Stimulated activated memory B cell treated with anti-CD40 and anti-IgM and Interleukin-4, amounts not matched to agents 10 μg/mL and 1 μg/mL and 100 μg/mL, for 72 hours (primary cell): ENCODE results near the gene UBE2D4.
"Not testable (repeated sequence)": the region's sequence is repeated elsewhere in the genome, so short reads cannot be mapped to it uniquely, and the experiment has no call there.

Source experiments
- ATAC-seq: fragments of 150-1000 bp; cut with Tn5 transposase; 2 replicates; pipeline ENCODE4 v1.10.0; 2021
- H3K27ac Mint-ChIP-seq: one replicate; pipeline ENCODE4 v1.8.0; 2022; ENCODE audit warnings: mild to moderate bottlenecking, mixed read lengths
- H3K27me3 Mint-ChIP-seq: one replicate; pipeline ENCODE4 v1.8.0; 2022; ENCODE audit warnings: mixed read lengths
- H3K36me3 Mint-ChIP-seq: one replicate; pipeline ENCODE4 v1.8.0; 2022; ENCODE audit warnings: mixed read lengths
- H3K4me1 Mint-ChIP-seq: one replicate; pipeline ENCODE4 v1.8.0; 2022; ENCODE audit warnings: mixed read lengths
- H3K4me3 Mint-ChIP-seq: one replicate; pipeline ENCODE4 v1.8.0; 2022; ENCODE audit warnings: mild to moderate bottlenecking, moderate library complexity, mixed read lengths
- H3K9me3 Mint-ChIP-seq: one replicate; pipeline ENCODE4 v1.8.0; 2022; ENCODE audit warnings: mixed read lengths

Gene UBE2D4

DNA sequence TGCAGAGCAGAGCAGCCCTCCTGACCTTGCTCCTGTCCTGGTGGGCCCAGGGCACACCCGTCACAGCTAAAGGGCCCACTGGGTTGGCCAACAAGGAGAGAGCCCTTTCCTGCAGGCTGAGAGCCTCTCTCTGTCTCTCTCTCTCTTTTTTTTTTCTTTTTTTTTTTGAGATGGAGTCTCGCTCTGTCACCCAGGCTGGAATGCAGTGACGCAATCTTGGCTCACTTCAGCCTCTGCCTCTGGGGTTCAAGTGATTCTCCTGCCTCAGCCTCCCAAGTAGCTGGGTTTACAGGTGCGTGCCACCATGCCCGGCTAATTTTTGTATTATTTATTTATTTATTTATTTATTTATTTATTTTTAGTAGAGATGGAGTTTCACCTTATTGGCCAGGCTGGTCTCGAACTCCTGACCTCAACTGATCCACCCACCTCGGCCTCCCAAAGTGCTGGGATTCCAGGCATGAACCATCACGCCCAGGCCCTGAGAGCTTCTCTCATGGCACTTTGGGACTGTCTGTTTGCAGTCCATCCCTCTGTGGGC lies 47.9 kb downstream of the UBE2D4 start:
- not testable (repeated sequence) for H3K27me3 Mint-ChIP-seq, H3K4me1 Mint-ChIP-seq, H3K4me3 Mint-ChIP-seq, ATAC-seq, H3K27ac Mint-ChIP-seq, H3K9me3 Mint-ChIP-seq
- H3K36me3 Mint-ChIP-seq, result peaks cover 11% of the 10 kb centered on the region

DNA sequence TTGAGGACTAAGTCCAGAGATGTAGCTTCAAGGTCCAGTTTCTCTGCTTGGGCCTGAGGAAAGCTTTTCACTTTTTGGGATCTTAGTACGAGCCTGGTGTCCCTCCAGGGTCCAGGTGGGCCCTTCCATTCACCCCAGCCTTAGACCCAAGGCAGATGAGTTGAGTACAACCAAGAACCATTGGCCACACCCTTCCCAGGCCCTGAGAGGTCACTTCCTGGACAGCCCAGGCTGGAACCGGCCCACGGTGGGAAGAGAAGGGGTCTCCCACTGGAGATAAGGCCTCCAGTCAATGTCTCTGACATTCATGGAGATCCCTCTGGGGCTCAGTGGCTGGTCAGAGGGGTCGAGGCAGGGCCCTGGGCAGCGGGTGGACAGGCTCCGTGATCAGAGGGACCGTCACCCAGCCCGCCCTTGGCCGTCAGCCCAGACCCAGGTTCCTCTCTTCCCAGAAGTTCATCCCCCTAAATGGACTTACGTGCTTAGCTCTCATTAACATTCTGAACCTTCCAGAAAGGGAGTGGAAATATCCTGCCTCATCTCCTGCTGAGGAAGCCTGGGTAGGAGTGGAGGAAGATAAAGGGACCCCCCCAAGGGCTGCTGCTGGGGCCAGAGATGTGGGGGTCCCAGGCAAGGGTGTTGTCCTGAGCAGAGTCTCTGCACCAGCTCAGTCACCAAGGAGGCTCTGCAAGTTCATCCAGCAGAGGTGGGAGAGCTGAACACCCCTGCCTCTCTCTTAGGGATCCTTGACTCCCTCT lies 48.7 kb downstream of the UBE2D4 start:
- not testable (repeated sequence) for ATAC-seq

DNA sequence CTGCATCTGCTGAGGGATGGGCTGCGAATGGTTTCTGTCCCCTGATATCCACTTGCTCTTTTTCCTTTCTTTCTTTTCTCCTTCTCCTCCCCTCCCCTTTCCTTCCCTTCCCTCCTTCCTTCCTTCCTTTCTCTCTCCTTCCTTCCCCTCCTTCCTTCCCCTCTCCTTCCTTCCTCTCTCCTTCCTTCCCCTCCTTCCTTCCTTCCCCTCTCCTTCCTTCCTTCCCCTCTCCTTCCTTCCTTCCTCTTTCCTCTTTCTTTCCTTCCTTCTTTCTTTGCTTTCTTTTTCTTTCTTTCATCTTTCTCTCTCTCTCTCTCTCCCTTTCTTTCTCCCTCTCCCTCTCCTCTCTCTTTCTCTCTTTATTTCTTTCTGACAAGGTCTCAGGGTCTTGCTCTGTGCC lies 51.3 kb downstream of the UBE2D4 start:
- no peak for ATAC-seq
- Mint-ChIP-seq H3K4me1 (peaks cover 6% of the 10 kb centered on the region), H3K4me3 (no peak overlapping the region), H3K9me3 (peaks cover 3% of the 10 kb centered on the region), H3K27ac (no peak overlapping the region), H3K27me3 (no peaks in the 10 kb centered on the region), H3K36me3 (peaks cover 11% of the 10 kb centered on the region)

More for the DNA sequence above, 48.7 kb downstream of the UBE2D4 start:
- not testable (repeated sequence) for H3K4me3 Mint-ChIP-seq, H3K9me3 Mint-ChIP-seq, H3K27ac Mint-ChIP-seq, H3K4me1 Mint-ChIP-seq, H3K27me3 Mint-ChIP-seq
- peaks cover 11% of the 10 kb centered on the region for H3K36me3 Mint-ChIP-seq

DNA sequence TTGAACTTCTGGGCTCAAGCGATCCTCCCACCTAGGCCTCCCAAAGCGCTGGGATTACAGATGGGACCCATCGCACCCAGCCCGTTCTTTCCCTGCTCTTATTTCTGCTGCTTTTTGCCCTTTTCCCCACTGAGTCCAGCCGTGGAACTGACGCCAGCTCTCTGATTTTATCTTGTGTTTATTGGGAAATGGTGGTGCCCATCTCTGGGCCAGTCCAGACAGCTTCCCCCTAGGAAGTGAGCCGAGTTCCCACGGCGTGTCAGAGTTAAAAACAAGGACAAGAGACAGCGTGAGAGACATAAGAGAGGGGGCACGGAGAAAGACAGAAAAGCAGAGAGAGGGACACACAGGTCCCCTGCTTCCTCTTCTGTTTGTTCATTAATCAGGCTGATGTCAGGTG lies 51.9 kb downstream of the UBE2D4 start:
- H3K36me3 Mint-ChIP-seq, result peaks cover 14% of the 10 kb centered on the region
- H3K27ac Mint-ChIP-seq, H3K4me1 Mint-ChIP-seq, H3K9me3 Mint-ChIP-seq, H3K27me3 Mint-ChIP-seq, H3K4me3 Mint-ChIP-seq, ATAC-seq: not testable (repeated sequence)

DNA sequence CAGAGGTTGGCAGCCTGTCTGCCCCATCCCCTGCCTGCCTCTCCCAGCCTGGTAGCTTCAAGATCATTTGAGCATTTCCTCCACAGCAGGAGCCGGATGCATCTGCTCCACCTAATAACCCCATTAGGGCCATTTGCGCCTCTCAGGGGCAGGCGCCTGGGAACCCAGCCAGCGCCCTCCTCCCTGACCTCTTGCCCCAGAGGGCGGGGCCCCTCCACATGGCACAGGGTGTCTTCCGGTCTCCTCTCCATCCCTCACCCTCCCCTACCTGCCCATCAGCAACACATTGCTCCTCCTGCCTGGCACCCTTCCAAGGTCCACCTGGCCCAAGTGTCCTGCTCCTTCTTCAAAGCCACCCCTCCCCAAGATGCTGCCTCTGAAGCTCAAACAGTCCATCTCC lies 56.6 kb downstream of the UBE2D4 start:
- H3K4me3 Mint-ChIP-seq, ATAC-seq, H3K4me1 Mint-ChIP-seq, H3K27ac Mint-ChIP-seq, H3K9me3 Mint-ChIP-seq, H3K27me3 Mint-ChIP-seq: not testable (repeated sequence)
- H3K36me3 Mint-ChIP-seq, result peaks cover 12% of the 10 kb centered on the region

DNA sequence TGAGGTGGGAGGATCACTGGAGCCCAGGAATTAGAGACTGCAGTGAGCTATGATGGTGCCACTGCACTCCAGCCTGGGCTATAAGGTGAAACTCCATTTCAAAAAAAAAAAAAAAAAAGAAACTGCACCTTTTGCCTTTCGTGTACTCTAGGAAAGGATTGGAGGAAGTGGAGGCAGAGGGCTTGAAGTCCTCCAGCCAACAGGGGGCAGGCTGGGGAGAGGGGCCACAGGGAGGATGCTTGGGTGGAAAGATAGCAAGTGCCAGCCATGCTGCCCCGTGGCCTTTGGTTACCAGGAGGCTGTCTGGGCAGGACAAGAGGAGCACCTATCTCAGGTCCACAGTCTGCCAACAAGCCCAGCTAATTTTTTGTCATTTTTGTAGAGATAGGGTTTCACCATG lies 57.5 kb downstream of the UBE2D4 start:
- not testable (repeated sequence) for ATAC-seq, H3K27ac Mint-ChIP-seq, H3K4me3 Mint-ChIP-seq, H3K27me3 Mint-ChIP-seq, H3K36me3 Mint-ChIP-seq, H3K4me1 Mint-ChIP-seq, H3K9me3 Mint-ChIP-seq

DNA sequence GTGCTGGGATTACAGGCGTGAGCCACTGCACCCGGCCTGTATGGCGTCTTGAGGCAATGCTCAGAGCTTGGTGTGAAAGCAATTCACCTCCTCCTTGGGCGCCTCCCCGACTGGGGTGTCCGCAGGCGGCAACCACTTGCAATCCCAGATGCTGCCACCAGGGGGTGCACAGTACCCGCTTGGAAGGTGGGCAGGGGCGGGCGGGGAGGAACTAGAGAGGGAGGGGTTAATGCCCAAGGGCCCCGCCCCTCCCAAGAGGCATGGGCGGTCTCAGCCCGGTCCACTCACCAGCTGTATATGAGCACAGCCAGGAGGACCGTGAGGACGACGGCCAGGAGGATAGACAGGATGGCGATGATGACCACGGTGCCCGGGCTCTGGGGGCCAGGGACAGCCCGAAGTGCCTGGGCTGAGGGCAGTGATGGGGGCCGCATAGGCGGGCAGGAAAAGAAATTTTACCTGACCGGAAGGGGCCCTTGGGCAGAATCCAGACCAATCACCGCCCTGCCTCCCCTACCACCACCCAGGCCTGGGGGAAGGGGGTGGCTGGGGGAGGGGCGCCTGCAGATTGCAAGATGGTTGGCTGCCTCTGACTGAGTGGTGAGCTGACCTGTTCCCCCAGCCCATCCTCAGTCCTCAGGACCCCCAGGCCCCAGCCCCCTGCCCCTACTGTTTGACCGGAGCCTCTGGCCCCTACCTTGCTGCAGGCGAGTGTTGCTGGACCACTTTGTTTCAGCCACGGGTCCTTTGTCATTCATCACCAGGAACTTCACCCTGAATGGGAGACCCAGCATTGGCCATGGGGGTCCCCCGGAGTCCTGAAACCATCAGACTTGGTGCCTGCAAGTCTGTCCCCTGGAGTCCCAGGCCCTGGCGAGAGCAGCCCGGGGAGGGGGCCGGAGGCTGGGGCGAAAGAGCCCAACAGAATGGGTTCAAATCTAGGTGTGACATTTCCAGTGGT lies 59.9 kb downstream of the UBE2D4 start:
- Mint-ChIP-seq H3K4me3 (peak overlapping the region; percentile 68), H3K27ac (peak overlapping the region; percentile 66)
- not testable (repeated sequence) for H3K9me3 Mint-ChIP-seq, H3K36me3 Mint-ChIP-seq, H3K4me1 Mint-ChIP-seq, H3K27me3 Mint-ChIP-seq
- ATAC-seq, result peak; percentile 87

DNA sequence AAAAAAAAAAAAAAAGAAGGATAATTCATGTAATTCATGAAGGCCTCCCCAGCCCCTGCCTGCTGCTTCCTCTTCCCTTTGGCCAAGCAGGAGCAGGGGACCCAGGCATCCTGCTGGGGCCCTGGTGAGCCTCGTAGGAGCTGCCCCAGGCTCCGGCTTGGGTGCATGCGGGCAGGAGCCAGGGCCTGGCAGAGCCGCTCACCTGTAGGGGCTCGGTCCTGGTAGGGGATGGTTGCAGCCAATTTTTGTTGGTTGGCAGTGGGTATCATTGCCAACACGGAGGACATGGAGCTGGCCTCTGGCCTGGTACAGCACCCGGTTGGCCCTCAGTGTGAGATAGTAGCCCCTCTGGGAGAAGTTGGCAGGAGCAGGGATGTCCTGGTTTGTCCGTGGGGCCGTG lies 61.2 kb downstream of the UBE2D4 start:
- H3K27me3 Mint-ChIP-seq, H3K4me3 Mint-ChIP-seq, H3K27ac Mint-ChIP-seq, H3K9me3 Mint-ChIP-seq, H3K4me1 Mint-ChIP-seq, ATAC-seq, H3K36me3 Mint-ChIP-seq: not testable (repeated sequence)

DNA sequence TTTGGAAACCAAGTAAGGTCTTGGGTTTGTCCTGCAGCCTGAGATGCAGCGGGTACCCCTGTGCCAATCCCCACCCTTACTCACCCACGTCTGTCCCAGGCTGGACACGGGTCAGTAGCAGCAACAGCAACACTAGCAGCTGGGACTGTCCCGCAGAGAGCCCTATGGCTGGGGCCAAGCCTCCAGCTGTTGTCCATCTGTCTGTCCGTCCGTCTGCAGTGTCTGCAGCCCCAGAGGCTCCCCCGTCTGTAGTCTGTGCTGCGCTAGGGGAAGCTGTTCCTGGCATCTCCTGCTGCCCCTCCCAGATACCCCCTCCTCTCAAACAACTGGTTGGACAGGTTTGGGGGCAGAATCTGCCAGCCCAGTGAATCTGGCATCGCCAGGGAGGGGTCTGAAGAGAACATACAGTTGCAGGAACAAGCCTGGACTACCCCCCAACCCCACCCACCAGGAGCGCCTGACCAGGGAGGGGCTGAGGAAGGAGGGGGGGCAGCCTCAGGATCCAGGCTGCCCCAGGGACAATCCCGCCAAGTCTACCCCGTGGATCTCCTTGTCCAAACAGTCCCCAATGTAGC lies 63.9 kb downstream of the UBE2D4 start:
- H3K9me3 Mint-ChIP-seq, H3K27me3 Mint-ChIP-seq, H3K4me3 Mint-ChIP-seq, ATAC-seq, H3K4me1 Mint-ChIP-seq, H3K36me3 Mint-ChIP-seq, H3K27ac Mint-ChIP-seq: not testable (repeated sequence)

DNA sequence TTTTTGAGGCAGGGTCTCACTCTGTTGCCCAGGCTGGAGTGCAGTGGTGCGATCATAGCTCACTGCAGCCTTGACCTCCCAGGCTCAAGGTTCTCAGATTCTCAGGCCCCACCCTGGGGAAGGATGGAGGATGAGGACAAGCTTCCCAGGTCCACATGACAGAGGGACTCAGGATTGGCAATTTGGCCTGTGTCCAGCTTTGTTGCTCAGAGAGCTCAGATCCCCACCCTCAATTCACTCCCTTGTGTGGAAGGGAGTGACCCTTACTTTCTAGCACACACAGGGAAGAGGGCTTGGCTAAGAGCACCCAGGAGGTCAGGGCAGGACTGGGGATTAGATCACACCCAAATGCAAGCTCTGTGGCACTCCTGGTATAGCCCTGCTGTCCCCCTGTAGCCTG lies 64.6 kb downstream of the UBE2D4 start:
- not testable (repeated sequence) for H3K4me3 Mint-ChIP-seq, H3K9me3 Mint-ChIP-seq, H3K27me3 Mint-ChIP-seq, H3K27ac Mint-ChIP-seq, ATAC-seq, H3K4me1 Mint-ChIP-seq, H3K36me3 Mint-ChIP-seq

DNA sequence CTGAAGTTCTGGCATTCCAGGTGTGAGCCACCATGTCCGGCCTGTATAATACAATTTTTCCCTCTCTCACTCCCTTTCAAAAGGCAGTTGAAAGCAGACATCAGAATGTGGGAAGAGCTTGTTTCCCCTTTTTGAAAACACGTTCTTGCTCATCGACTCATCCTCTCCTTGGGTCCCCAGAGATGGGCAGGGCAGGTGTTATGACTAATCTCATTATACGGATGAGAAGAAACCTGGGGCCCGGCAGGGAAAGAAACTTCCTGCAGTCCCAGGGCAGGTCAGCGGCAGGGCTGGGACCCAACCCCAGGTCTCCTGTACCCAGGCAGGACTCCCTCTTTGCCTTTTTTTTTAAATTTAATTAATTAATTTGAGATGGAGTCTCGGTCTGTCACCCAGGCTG lies 66.7 kb downstream of the UBE2D4 start:
- ATAC-seq, result peak; percentile 94
- H3K27ac Mint-ChIP-seq, result peak overlapping the region; percentile 54

DNA sequence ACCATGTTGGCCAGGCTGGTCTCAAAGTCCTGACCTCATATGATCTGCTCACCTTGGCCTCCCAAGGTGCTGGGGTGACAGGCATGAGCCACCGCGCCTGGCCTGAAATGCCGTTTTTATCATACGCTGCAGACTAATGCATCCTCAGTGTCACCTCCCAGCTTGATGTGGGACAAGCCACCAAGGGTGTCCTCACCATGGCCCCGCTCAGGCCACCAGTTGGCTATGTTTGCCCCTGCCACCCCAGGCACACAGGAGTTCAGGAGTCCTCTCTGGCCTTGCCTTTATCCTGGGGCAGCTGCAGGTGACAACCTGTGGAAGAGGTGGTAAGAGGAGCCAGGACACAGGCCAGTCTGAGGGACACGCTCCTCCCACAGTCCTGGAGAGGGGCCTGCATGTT lies 68.4 kb downstream of the UBE2D4 start:
- H3K27ac Mint-ChIP-seq, result peak overlapping the region; percentile 54
- not testable (repeated sequence) for H3K27me3 Mint-ChIP-seq, H3K36me3 Mint-ChIP-seq, ATAC-seq, H3K4me3 Mint-ChIP-seq, H3K9me3 Mint-ChIP-seq, H3K4me1 Mint-ChIP-seq

More for the DNA sequence above, 66.7 kb downstream of the UBE2D4 start:
- not testable (repeated sequence) for H3K4me1 Mint-ChIP-seq, H3K36me3 Mint-ChIP-seq, H3K4me3 Mint-ChIP-seq, H3K27me3 Mint-ChIP-seq, H3K9me3 Mint-ChIP-seq

DNA sequence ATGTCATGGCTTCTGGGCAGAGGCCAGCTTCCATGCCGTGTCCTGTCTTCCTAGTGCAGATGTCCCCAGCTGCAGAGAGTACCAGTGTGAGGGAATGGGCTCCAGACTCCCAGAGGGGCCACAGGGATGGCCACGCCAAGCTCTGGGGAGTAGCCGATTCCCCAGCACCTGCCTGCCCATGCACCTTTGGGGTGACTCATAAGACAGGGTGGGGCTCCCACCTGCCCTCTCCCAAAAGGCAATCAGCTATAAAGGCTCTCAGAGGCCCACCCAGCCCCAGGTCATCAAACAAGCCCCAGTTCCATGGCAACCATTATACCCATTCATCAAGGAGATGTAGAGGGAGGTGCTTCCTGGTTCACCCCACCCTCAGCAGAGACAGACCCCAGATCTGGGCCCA lies 71.3 kb downstream of the UBE2D4 start, which contains the start of gene SPDYE1:
TSS of gene SPDYE1 (plus strand) at position 366 of the 400 bp plus-strand sequence. CDS start 2,053 bp downstream, outside the sequence.
- not testable (repeated sequence) for H3K9me3 Mint-ChIP-seq, H3K27me3 Mint-ChIP-seq, ATAC-seq, H3K4me1 Mint-ChIP-seq, H3K36me3 Mint-ChIP-seq, H3K4me3 Mint-ChIP-seq, H3K27ac Mint-ChIP-seq
